Putamen (tissue), 1 donor: ENCODE data around the gene CDH3.

Source experiments
- DNase-seq: peaks from one replicate; pipeline ENCODE4 v3.0.0-alpha.2; 2016; ENCODE audit warnings: low spot score

CDH3 gene

GRCh38 chr16:68737730-68738629 lies 92.9 kb downstream of the CDH3 start:
- no peak for DNase-seq

- no peak for DNase-seq
These were observed 95.0 kb downstream of the CDH3 start for GRCh38 chr16:68739964-68740627.

DNA sequence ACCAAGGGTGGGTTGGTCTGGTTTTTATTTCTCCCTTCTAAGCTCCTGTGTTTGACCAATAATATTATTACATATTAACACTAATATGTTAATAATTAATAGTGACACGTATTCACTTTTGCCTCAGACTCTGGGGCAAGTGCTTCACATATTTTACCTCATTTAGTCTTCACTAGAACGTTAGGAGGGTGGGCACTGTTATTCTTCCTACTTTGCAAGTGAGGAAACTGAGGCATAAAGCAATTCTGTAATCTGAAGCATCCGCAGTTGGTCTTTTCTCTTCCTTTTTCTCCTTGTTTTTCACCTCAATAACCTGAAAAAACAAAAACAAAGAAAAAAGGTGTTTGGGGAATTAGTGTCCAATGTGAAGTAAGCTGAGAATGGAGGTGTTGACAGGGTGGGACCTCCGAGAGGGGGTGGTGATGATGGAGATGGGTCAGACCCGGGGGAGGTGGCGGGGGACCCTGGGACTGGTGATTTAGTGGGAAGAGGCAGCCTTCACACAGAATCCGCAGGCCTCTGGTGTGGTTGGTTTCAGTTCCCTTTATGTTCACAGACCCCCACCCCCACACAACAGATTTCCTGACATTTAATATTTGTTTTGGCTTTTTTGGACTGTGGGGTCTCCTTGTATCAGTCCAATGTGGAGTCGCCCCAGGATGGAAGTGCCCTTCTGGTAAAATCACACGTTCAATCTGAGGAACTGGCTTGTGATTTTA lies 95.7 kb downstream of the CDH3 start:
- DNase-seq = no peak

DNA sequence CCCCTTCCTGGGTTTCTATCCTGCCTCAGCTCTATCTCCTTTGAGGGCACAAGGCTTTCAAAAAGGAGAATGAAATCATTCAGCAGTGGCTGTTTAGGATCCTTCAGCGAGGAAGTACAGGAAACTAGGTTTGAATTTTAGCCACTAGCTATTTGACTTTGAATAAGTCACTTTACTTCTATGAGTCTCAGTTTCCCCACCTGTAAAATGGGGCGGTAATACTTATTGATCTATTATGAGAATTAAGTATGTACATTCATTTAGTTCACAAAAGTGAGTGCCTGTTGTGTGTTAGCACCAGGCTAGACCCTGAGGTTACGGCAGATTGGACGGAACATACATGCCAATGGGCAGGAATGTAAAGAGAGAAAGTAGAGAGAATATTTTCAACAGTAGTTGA lies 98.6 kb downstream of the CDH3 start:
- no peak for DNase-seq

DNA sequence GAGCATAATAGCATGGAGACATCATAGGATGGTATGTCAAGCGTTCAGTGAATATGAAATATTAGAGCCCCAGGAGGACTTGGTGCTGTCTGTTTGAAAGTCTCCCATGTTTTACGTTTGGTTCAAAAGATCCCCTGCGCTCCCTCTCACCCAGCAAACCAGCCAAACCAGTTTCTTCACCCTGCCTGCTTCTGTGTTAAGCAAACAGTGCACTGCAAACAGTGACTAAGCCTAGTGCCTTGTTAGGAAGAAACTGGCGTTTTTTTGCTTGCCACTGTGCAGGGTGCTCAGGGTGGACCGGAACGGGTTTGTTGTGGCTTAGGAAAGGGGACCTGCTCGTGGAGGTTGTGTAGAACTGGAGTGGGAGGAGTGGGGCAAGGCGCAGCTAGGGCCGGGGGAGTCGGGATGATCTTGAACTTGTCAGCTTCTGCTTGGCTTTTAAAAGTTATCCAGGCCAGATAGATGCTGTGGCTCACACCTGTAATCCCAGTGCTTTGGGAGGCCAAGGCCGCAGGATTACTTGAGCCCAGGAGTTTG lies 99.7 kb downstream of the CDH3 start:
- no peak for DNase-seq

DNA sequence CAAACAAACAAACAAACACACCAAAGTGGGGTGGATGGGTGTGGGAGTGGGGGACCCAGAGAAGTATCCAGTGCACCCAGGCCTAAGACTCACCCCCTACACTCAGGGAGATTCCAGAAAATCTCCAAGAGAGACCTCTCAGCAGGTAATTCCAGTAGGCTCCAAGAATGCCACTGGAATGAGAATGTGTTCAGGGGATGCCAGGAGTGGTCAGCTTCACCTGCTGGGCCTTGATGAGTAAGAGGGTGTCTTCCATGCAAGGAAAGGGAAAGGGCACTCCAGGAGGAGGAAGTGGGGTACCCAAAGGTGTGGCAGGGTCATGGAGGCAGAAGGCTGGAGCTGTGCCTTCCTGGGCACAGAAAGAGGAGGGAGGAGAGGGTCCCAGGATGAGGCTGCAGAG lies 101.8 kb downstream of the CDH3 start:
- DNase-seq = no peak

GRCh38 chr16:68749432-68749831 lies 104.3 kb downstream of the CDH3 start:
- DNase-seq = no peak
